ENCODE results near the gene ACTG2.
A peak's percentile ranks its signal among the peaks of the same experiment; 100 is the strongest.
"Not testable (repeated sequence)": the region's sequence is repeated elsewhere in the genome, so short reads cannot be mapped to it uniquely, and the experiment has no call there.

ACTG2 gene

DNA sequence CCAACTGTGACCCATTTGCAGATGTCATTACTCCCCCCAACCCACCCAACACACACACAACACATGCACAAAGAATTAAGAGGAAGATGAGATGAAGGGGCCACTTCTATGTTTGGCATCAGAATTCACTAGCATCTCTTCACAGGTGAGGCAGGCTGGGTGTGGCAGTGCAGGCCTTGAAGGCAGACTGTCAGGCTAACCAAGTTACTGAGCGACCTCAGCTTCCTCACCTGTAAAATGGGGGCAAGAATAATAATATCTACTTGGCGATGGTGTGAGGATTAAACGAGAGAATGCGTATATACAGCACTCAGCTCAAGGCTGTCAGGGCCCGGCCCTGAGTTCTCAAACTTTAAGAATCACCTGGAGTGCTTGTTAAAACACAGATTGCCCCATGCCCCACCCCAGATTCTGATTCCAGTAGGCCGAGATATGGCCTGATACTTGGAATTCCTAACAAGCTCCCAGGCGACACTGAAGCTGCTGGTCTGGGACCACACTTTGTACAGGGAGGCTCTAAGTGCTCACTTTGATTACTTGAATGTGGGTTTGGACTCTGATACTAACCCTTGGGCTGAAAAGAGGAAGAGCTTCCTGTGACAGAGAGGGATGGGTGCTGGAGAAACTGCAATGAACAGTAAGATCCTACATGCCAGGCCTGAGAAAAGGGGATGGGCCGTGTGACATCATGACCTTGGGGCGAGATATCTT, 1.1 kb downstream of the ACTG2 start:
- DNase-seq, result no peak

DNA sequence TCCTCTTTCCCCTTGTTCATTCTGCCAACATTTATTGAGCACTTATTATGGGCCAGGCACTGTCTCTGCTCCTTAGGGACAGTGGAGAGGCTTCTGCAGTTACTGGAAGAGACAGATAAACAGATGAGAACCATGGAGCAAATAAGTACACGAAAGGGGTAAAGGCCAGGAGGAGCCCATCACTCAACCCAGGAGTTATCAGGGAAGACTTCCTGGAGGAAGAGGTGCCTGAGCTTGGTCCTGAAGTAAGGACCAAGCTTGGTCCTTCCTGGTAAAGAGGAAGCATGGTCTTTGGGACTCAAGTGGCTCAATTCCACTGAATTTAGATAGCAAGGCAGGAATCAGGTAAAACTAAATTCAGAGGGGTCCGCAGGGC, 1.7 kb downstream of the ACTG2 start:
- DNase-seq, result no peak

DNA sequence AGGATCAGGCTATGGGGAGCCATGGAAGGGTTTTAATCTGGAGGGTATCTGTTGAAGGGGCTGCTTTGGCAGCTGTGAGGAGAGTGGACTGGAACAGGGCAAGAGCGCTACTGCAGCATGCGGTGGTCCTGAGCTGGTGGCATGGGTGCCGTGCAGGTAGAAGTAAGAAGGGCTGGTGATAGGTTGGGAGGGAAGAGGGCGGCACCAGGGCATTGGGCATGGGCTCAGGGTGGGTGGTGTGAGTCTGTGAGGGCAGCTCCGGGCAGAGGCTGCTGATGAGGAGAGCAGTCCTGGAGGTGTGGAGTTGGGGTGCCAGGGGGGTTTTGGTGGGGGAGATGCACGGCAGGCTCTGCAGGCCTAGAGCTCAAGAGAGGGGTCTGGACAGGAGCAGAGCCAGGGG, 2.1 kb downstream of the ACTG2 start:
- DNase-seq, result no peak

DNA sequence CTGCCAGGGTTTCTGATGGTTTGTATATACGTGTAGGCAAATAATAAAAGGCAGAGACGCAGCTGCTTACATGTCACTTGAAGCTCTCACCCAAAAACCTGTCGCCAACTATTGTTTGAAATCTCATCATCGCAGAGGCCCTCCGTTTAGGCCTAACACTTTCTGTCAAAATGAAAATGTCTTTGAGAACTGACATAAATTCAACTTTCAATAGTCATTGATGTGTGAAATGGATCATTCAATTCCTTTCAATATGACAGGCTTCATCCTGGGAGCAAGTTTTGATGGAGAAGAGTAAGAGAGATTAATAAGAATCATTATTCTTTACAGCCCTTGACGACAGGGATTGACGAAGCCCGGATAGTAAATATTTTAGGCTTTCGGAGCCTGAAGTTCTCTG, 2.7 kb downstream of the ACTG2 start:
- no peak for DNase-seq

DNA sequence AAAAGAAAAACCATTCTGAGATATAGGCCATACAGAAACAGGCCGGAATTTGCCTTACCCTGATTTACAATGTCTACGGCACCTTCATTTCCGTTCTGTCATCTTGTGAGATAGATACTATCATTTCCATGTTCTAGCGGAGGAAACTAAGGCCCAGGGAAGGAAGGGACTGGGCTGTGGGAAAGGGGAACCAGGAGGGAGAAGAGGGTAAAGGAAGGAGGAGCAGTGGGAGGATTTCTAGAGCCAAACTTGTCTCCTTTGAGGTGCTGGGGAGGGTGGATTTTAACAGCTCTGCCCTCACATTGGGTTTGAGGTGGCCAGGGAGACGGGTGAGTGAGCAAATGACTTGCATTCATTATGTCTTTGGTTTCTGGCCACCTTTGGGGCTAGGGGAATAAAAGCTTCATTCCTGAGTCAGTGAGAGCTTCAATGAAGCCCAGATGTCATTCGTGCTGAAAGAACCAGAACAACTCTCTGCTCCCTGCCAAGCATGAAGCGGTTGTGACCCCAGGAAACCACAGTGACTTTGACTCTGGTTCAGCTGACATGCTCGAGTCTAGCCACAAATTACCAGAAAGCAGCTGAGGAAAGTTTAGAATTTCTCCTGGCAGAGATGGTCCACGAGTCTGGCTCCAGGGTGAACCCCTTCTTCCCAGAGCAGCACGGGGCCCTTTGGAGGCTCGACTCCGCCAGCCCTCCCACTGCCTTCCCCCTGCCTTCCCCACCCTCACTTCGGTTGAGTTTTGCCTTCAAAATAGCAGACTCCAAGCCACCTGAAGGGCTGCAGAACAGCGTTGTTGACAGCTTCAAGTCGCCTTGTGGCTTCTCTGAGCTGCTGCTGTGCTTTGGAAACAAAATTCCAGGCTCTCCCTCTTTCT, 3.8 kb downstream of the ACTG2 start:
- DNase-seq, result peak; percentile 62

DNA sequence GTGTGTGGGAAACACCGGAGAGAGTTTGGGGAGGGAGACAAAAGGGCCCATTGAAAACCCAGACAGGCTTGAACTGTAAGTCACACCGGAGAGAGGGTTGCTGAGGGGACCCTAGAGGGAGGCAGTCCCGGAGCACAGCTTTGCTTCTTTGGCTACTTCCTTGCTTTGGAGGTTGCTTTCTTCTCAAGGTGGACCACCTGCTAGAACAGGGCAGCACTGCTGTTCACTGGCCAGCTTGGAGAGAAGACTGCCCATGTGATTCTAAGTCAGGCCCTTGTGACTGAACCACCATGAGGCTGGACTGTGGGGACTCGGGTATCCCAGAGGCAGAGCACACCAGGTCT, 4.4 kb downstream of the ACTG2 start:
- DNase-seq, result no peak

DNA sequence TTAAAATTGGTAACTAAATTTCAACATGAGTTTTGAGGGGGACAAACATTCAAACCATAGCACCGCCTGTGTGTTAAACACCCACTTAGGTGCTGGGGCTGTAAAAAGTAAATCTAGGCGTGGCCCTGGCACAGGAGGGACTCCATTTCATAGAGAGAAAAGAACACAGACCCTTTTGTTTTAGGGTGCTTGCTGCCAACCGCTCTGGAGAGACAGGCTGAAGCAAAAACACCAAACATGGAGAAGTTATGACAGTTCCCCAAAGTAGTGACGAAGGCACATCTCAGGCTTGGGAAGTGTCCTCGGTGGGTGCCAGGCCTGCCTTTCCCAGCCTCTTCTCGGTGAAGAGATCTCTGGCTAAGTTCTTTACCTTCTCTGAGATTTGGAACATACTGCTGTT, 5.1 kb downstream of the ACTG2 start:
- no peak for DNase-seq

DNA sequence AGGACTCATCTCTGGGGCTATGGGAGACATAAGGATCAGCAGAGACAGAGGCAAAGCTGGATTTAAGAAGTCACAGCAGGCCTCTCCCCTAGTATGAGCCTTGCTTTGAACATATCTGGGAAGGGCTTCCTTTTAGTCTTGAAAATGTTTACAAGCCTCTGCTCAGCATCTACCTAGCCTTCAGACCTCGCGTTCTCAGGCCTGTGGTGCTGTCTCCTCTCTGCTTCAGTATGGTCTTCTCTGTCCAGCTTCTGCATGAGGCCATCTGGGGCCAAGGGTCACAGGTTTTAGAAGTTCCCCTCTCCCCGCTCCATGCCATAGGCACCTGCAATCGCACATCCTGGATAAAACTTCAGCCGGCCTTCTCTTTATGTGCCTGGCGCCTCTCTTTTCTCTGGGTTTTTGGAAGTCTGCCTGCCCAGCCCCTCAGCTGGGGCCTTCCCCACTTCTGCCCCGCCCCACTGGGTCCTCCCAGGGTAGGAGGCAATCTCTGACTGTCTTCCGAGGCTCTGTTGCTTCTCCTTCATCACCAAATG, 7.1 kb downstream of the ACTG2 start:
- no peak for DNase-seq

DNA sequence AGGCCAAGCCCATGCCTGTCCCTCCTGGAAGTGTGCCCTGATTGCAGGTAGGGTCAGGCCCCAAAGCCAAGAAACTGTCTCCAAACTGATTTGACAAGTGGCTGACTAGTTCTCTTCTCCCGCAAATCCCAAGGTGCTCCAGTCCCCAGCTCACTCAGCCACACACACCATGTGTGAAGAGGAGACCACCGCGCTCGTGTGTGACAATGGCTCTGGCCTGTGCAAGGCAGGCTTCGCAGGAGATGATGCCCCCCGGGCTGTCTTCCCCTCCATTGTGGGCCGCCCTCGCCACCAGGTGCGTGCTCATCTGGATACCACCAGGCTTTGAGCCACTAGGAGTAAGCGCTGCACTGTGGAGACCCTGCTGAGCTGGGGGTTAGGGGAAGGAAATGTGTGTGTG, 8.3 kb downstream of the ACTG2 start:
- DNase-seq, result no peak

DNA sequence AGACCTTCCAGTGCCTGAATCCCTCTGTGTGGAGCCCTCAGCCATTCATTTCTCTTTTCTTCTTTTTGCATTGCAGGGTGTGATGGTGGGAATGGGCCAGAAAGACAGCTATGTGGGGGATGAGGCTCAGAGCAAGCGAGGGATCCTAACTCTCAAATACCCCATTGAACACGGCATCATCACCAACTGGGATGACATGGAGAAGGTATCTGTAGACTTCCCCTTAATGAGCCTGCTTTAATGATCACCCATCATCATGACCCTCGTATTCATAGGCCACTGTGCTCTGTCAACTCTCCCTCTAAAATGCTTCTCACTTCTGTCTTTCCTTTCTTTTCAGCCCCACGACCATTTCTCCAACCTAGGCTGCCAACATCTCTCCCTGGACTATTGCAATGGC, 9.5 kb downstream of the ACTG2 start:
- DNase-seq, result no peak

DNA sequence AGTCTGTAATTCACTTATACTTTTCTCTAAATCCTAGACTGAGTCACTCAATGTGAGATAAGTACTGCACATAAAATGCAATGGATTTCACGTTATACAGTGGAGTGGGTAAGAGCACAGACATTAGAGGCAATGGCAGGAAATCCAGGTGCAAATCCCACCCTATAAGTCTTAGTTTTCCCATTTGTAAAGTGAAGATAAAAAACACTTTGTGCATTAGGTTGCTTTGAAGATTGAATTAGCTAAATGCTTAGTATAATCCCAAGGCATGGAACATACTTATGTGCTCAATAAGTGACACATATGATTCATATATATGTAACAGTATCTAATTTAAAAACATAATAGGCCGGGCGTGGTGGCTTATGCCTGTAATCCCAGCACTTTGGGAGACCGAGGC, 10.5 kb downstream of the ACTG2 start:
- DNase-seq, result no peak

DNA sequence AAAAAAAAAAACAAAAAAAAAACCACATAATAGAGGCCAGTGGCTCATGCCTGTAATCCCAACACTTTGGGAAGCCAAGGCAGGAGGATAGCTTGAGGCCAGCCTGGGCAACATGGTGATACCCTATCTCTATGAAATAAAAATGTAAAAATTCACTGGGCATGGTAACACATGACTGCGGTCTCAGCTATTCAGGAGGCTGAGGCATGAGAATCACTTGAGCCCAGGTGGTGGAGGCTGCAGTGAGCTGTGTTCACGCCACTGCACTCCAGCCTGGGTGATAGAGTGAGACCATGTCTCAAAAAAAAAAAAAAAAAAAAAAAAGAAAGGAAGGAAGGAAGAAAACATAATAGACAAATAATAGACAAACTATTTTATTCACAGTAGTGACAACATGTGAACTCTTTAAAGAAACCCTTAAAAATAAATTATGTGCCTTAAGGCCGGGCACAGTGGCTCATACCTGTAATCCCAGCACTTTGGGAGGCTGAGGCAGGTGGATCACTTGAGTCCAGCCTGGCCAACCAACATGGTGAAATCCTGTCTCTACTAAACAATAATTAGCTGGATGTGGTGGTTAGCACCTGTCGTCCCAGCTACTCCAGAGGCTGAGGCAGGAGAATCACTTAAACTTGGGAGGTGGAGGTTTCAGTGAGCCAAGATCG, 11.3 kb downstream of the ACTG2 start:
- DNase-seq, result not testable (repeated sequence)

DNA sequence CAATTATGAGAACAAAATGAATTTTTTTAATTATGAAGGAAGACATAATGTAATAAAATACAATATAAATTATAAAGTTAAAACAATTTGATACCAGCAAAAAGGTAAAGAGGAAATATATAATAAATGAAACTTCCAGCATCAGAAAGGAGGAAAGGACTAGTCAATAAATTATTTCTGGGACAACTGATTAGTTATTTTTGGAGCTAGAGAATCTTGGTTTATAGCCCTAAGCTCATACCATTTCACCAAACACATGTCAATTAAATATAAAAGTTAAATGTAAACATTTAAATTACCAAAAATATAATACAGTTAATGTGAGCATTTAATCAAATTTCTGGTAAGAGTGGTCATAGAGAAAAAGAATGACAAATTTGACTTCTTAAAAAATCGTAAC, 12.1 kb downstream of the ACTG2 start:
- DNase-seq, result no peak

DNA sequence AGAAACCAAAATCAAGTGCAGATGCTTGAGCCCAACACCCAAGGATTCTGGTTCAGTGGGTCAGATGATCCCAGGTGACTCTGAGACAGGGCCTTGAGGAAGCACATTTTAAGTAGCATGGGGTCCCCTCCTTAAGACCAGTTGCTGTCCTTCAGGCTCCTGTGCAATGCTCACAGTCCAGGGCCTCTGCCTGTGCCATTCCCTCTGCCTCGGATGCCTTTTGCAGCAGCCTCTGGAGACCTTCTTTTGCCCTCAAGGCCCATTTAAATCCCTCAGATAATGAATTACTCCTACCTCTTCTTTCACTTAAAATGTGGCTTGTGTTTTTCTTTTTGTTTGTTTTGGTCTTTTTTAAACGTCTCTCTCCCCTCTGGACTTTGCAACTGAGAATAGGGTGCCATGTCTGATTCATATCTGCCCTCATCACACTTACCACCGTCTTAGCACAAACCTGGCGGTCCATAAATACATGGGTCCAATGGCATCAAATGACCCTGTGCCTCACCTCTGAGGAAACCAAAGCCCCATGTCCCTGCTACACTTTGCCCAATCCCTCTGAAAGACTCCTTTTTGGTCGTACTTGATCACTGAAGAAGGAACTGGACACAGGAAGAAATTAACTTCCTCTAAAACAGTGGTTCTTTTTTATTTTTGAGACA, 14.2 kb downstream of the ACTG2 start:
- DNase-seq, result no peak

DNA sequence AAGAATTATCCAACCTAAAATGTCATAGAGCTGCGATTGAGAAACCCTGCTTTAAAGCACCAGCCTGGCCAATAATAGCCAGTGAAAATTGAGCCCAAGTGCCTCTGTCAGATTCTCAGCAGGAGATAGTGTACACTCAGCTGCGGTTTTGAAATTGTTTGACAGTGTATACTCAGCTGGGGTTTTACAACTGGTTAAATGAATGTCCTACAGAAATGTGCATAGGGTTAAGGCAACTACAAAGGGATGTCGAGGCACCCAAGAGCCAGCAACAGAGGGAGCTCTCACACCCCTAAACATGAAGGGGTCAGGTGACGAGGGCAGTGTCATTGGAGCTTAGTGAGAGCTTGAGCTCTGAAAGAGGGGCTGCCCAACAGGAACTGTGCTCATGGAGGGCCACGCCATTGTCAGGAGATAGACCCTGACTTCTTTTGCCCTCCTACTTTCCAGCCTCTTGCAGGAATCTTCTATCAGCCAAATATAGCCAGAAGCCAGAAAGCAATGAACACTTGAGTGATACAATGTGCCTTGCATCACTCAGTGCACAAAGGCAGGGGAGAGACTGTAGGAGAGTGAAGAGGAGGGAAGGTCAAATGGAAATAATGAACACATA, 15.1 kb downstream of the ACTG2 start:
- no peak for DNase-seq

DNA sequence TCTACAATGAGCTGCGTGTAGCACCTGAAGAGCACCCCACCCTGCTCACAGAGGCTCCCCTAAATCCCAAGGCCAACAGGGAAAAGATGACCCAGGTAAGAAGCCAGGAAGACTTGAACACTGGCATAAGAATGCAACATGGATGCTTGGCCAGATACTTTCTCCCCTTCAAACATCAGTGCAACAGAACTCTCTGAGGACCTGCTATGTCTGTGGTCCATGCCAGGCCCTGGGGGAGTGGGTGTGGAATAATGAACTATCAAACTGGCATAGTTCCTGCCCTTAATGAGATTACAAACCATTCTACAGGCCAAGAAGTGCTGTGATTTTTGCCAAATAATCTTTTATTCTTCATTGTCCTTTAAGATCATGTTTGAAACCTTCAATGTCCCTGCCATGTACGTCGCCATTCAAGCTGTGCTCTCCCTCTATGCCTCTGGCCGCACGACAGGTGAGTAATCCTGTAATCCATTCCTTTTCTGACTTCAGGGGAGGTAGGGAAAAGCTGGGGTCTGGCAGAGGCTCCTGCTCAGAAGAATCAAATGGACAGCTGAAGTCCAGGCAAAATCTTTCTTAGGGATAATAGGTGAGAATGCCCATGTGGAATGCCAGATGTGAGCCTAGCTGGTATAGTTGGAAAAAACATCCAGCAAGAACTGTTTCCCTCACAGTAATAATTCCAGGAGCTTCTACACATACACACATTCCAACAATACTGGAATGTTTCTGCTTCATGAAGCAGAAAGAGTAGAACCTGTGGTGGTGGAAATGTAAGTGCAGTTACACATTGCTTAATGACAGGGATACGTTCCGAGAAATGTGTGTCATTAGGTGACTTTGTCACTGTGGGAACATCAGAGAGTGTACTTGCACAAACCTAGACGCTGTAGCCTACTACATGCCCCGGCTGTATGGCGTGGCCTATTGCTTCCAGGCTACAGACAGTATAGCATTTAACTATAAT, 16.2 kb downstream of the ACTG2 start:
- DNase-seq, result no peak

DNA sequence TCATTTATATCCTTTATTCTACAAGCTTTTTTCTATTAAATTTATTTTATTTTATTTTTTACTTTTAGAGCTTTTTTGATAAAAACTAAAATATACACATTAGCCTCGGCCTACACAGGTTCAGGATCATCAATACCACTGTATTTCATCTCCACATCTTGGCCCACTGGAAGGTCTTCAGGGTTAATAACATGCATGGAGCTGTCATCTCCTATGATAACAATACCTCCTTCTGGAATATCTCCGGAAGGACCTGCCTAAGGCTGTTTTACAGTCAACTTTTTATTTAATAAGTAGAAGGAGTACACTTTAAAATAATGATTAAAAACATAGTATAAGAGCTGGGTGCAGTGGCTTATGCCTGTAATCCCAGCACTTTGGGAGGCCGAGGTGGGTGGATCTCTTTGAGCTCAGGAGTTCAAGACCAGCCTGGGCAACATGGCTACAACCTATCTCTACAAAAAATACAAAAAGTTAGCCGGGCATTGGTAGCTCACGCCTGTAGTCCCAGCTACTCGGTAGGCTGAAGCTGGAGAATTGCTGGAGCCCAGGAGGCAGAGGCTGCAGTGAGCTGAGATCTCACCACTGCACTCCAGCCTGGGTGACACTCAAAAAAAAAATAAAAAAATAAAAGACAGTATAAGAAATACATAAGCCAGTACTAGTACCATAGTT, 18.2 kb downstream of the ACTG2 start:
- DNase-seq, result no peak

DNA sequence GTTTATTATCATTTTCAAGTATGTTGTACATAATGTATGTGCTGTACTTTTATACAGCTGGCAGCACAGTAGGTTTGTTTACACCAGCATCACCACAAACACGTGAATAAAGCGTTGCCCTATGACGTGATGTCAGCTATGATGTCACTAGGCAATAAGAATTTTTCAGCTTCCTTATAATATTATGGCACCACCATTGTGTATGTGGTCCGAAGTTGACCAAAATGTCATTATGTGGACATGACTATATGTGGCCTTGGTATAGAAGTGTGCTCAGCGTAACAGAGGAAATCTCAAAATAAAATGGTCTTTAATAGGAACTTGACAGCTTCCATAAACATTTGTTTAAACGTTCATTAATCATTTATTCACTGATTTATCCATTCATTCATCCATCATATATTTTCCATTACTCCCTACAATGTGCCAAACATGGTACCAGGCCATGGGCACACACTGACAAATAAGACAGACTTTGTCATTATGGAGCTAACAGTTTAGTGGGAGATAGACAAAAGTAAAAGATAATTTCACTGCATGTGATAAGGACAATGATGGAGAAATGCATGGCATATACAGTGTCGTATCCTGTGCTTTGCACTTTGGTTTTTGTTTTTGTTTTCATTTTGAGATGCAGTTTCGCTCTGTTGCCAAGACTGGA, 18.9 kb downstream of the ACTG2 start:
- no peak for DNase-seq

DNA sequence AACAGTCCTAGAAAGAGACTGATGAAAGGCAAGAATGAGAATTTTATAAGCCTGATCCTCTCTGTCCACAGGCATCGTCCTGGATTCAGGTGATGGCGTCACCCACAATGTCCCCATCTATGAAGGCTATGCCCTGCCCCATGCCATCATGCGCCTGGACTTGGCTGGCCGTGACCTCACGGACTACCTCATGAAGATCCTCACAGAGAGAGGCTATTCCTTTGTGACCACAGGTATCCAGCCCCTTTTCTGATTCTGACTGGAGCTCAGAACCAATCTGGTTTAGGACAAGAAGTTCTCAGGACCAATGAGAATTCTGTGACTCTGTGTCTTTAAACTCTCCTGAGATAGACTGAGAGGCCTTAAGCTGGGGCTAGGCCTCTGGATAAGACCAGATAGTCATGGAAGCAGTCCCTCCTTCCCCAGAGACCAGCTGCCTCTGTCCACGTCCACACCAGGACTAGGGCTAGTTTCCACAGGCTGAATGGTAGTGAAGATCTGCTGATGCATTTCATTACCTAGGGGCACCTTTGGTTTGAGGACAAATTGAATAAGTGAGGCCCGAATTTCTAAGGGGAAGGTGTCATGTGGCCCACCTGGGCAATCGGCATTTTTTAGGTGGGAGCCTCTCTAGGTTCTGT, 20.7 kb downstream of the ACTG2 start:
- no peak for DNase-seq

DNA sequence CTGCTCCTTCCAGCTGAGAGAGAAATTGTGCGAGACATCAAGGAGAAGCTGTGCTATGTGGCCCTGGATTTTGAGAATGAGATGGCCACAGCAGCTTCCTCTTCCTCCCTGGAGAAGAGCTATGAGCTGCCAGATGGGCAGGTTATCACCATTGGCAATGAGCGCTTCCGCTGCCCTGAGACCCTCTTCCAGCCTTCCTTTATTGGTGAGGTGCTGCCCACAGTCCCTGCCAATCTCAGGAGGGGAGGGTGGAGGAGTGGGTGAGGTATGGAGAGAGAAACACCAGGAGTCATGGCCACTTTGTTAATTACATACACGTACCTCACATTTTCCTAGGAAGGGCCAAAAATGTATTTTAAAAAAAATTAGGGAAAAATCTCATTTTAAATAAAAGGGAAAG, 21.9 kb downstream of the ACTG2 start:
- no peak for DNase-seq

Measured in left hindlimb (tissue), 1 donor.